Measurements from ENCODE around the gene IDH2.

DNA sequence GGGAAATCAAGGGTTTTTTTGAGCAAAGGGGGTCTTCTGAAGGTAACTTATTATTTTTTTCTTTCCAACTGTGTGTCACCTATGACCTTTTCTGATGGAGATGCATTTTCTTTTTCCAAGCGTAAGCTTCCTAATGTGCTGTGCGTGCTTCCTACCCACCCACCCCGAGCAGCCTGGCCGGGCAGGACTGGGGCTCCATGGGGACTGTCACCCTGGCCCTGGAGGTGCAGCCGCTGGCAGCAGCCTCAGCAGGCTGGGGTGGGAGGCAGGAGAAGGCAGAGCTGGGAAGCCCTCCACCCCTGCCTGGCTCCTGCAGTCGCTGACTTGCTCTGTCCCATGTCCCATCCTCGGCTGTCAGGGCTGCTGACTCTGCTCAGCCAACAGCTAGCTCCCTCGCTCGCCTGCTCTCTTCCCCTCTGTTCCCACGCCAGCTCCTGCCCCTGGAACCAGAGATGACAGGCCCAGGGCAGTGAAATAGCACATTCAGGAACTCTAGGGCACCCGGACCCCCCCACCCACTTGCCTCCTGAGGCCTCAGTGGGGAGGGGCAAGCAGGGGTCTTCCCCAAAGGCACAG is 21.4 kb downstream of the IDH2 start:
- TF ChIP-seq, protein P1, sequence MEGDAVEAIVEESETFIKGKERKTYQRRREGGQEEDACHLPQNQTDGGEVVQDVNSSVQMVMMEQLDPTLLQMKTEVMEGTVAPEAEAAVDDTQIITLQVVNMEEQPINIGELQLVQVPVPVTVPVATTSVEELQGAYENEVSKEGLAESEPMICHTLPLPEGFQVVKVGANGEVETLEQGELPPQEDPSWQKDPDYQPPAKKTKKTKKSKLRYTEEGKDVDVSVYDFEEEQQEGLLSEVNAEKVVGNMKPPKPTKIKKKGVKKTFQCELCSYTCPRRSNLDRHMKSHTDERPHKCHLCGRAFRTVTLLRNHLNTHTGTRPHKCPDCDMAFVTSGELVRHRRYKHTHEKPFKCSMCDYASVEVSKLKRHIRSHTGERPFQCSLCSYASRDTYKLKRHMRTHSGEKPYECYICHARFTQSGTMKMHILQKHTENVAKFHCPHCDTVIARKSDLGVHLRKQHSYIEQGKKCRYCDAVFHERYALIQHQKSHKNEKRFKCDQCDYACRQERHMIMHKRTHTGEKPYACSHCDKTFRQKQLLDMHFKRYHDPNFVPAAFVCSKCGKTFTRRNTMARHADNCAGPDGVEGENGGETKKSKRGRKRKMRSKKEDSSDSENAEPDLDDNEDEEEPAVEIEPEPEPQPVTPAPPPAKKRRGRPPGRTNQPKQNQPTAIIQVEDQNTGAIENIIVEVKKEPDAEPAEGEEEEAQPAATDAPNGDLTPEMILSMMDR (IDR thresholded peaks at IDR 0.05): no peak
- no peak for TF ChIP-seq POLR2A (IDR thresholded peaks at IDR 0.05)

Data from testis (tissue), 2 donors.